ENCODE data around the gene AP2B1. TPM values are rescaled to one million over a fixed set of nuclear protein-coding genes. Genes with fewer than 3 reads are reported as not detected.
"Not testable (repeated sequence)": the region's sequence is repeated elsewhere in the genome, so short reads cannot be mapped to it uniquely, and the experiment has no call there.

The AP2B1 gene
- total RNA-seq, 1 donor from 2014 or later = 229 TPM

DNA sequence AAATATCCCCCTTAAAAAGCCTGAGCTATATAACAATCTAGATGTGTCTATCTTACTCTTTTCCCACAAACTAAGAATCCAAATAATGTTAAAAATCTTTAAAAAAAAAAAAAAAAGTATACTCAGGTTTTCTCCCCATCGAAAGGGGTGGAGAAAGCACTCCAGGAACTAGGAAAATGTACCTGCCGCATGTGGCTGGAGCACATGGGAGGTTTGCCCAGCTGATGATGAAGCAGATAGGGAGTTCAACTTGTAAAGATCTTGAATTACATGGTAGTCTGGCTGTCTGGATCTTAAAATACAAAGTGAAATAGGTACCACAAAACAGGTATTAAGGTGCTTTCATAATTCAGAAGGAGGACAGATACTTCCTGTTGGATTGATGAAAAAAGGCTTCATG lies 17.7 kb upstream of the AP2B1 start:
- intact Hi-C loops (cut with micrococcal nuclease) = loop anchor here (5.0 kb wide), 1 partner anchor 238 kb away; the partner anchor contains the start of gene TAF15

- intact Hi-C loops (cut with micrococcal nuclease) = loop anchor here (5.0 to 10.0 kb wide), 2 partner anchors 59 to 88 kb away; no protein-coding TSS in a partner anchor
Observed at GRCh38 chr17:35575759-35576158, 11.4 kb upstream of the AP2B1 start.

GRCh38 chr17:35577830-35578196 lies 9.3 kb upstream of the AP2B1 start:
- intact Hi-C loops (cut with micrococcal nuclease) = loop anchor here (1.0 to 10.0 kb wide), 11 partner anchors 9 to 597 kb away; partner anchors contain the start of genes AP2B1, LIG3, NLE1 and TAF15

DNA sequence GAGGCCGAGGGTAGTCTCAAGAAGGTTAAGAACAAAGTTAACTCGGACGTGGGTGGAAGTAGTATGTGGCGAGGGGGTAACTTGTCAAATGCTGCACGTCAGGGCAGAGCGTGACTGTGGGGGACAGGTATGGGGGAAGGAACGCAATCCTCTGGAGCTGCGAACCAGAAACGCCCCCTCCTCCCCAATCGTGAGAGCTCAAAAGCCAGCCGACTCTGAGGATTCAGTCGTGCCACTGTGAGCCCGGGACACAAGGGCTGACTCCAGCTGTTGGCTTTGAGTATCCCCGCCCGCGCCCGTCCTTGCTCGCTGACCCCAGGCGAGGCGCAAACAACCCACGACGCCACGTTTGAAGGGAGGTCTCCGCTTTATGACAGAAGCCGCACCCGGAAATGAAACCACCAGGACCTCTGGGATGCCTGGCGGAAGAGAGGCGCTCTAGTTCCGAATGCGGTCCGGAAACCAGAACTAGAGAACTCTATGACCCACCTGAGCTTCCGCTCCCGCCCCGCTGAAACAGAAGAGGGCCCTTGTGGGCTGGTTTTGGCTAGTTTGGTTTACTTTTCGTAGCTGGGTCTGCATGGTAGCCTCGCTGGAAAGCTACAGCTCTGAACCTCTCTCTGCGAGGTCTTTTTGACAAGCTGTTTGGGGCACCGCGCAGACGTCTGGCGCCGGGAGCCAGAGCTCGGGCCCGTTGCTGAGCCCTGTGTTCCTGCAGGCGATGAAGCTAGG lies 8.8 kb upstream of the AP2B1 start, which contains the start of gene PEX12:
Gene PEX12, minus strand, starts transcription at position 375 of the 732 bp plus-strand sequence. CDS start 550 bp downstream, outside the sequence.
- intact Hi-C loops (cut with micrococcal nuclease) = loop anchor here (1.0 to 10.0 kb wide), 11 partner anchors 9 to 598 kb away; partner anchors contain the start of genes AP2B1, LIG3, NLE1 and TAF15

- intact Hi-C loops (cut with micrococcal nuclease) = loop anchor here (1.0 to 10.0 kb wide), 11 partner anchors 8 to 598 kb away; partner anchors contain the start of genes AP2B1, LIG3, NLE1 and TAF15
Observed at GRCh38 chr17:35578929-35579432, 8.1 kb upstream of the AP2B1 start.

DNA sequence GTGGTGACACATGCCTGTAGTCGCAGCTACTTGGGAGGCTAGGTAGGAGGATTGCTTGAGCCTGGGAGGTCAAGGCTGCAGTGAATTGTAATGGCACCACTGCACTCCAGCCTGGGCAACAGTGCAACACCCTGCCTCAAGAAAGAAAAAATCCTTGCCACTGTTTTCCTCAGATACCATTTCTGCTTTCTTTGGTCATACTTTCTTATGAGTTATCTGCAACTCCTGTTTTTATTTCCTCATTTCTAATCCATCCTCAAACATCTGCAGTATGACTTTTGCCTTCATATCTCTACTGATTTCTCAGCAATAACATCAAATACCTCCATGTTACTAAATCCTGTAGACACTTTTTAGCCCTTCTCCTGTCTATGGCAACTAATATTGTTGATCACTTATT lies 3.1 kb upstream of the AP2B1 start:
- intact Hi-C loops (cut with micrococcal nuclease) = no loop called here

- intact Hi-C loops (cut with micrococcal nuclease) = loop anchor here (1.0 to 5.0 kb wide), 15 partner anchors 8 to 958 kb away; partner anchors contain the start of genes CCT6B, GGNBP2, PEX12 and RFFL
Observed at GRCh38 chr17:35586569-35587073, 501 bp upstream of the AP2B1 start.

DNA sequence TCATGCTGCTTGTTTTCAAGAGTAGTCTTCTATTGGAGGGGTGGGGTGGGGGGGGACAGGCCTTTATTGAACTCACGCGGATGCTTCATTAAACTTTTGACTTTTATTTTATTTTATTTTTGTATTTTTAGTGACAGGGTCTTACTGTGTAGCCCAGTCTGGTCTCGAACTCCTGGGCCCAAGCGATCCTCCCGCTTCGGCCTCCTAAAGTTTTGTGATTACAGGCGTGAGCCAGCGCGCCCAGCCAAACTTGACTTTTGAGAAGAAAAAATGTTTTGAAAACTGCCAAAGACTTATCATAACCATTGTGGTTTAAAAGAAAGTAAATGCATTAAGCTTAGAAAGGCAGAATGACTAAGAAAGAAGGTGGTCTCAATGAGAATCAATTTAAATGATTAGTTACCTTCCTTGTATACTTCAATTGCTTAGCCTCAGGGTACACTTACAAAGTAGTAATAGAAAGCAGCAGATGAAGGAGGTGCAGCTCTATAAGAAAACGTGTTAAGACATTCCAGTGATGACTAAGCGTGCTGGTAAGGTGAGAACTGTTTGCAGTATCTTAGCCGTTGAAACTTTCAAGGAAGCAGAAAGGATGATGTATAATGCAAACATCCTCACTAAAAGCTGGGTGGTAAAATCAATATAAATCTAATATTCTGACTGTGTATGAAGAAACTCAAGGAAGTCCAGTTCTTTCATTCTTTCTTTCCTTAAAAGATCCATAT lies 1.2 kb downstream of the AP2B1 start:
- intact Hi-C loops (cut with micrococcal nuclease) = loop anchor here (2.0 to 5.0 kb wide), 3 partner anchors 302 to 899 kb away; partner anchors contain the start of genes CCT6B, ZNF830 and ZNHIT3

DNA sequence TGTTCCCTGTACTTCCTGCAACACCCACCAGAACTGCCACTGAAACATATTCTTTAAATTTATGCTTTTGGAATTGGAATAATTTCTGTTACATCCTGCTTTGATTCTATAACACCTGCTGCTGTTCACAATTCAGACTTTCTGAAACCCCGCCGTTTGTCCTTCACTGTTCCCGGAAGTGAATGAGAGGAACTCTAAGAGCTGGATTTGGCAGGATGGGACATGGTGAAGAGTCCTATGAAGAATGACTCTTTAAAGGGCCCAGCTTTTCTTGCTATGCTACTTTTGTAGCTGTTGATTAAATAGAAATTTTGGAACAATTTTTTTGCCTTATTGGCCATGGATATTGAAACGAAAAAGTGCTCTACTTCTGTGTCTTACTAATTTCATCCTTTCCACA lies 8.9 kb downstream of the AP2B1 start:
- intact Hi-C loops (cut with micrococcal nuclease) = no loop called here

- intact Hi-C loops (cut with micrococcal nuclease) = no loop called here
Observed at GRCh38 chr17:35596530-35597233, 9.6 kb downstream of the AP2B1 start.

GRCh38 chr17:35597604-35598003 lies 10.5 kb downstream of the AP2B1 start:
- intact Hi-C loops (cut with micrococcal nuclease) = no loop called here

DNA sequence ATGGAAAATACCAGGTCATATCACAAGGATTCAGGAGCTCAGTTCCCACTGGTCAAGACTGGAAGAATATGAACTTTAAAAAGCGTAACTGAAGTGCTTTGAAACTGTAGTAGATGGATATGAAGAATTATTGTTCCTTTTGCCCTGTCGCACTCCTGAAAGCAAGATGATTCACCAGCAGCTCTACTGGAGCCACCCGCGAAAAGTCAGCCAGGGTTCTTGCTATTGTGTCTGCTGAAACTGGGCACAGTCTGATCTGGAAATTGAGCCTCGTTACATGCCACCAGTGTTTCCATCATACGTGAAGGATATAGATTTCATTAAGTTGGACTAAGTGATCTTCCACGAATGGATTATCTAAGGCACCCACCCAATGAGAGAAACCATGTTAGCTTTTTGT lies 16.6 kb downstream of the AP2B1 start:
- intact Hi-C loops (cut with micrococcal nuclease) = no loop called here

DNA sequence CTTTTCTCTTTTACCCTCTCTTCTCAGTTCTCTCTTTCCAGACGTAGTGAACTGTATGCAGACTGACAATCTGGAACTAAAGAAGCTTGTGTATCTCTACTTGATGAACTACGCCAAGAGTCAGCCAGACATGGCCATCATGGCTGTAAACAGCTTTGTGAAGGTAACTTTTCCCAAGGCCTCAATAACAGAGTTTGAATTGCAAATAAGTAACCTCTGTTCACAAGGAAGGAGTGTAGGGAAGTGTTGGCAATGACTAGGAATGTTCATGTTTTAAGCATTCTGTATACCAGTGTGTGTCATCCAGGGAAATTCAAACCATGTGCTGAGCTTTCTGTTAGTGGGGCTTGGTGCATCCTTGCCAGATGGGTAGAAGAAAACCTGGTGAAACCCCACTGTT lies 18.6 kb downstream of the AP2B1 start:
- intact Hi-C loops (cut with micrococcal nuclease) = no loop called here

GRCh38 chr17:35607239-35607847 lies 20.2 kb downstream of the AP2B1 start:
- intact Hi-C loops (cut with micrococcal nuclease) = no loop called here

DNA sequence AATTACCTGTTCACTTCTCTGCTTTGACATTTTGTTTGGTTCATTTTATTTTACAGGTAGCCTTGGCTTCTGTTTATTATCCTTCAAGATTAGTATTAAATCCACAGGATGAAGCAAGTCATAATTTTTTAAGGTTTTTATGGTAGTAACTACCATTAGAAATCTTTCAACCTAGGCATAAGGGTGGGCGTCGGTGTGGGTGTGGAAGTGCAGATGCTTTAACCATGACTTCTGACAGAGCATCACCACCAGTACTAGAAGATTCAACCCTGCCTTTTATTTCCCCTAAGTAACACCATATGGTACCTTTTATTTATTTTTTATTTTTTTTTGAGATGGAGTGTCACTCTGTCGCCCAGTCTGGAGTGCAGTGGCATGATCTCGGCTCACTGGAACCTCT lies 22.7 kb downstream of the AP2B1 start:
- intact Hi-C loops (cut with micrococcal nuclease) = no loop called here

GRCh38 chr17:35610746-35611145 lies 23.6 kb downstream of the AP2B1 start:
- intact Hi-C loops (cut with micrococcal nuclease) = not testable (repeated sequence)

GRCh38 chr17:35612924-35613521 lies 25.9 kb downstream of the AP2B1 start:
- intact Hi-C loops (cut with micrococcal nuclease) = loop anchor here (1.0 to 2.0 kb wide), 2 partner anchors 134 to 196 kb away; partner anchors contain the start of gene TAF15

DNA sequence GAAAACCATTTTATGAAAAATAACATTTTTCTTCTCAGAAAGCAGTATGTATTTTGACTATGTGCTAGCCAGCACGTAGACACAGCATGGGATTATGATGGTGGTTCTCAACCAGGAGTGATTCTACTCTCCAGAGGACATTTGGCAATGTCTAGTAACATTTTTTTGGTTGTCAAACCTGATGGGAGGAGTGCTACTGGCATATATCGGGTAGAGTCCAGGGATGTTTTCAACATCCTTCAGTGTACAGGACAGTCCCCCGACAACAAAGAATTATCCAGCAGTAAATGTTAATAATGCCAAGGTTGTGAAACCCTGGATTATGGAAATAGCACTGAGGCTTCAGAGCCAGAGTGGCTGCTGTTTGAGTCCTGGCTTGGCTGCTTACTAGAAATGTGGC lies 27.7 kb downstream of the AP2B1 start:
- intact Hi-C loops (cut with micrococcal nuclease) = no loop called here

GRCh38 chr17:35616536-35616935 lies 29.4 kb downstream of the AP2B1 start:
- intact Hi-C loops (cut with micrococcal nuclease) = no loop called here

DNA sequence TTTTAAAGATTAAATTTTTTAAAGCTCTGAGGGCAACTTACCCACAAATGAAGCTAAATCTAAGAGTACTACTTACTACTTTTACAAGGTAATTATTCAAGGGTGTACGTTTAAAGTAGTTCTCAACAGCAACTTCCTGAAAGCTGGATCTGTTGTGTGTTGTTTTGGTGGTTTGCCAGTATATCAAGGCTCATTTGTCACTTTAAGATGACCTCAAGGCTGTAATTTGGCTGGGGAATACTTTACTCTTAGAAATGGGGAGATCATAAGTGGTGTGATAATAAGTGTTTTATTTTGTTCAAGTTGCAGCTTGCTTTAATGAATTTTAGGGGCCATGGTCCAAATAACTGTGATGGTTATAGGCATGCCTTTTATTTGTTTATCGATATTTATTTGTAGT lies 30.4 kb downstream of the AP2B1 start:
- intact Hi-C loops (cut with micrococcal nuclease) = no loop called here

Measured in T-helper 1 cell treated with Interleukin-12 subunit alpha and Interleukin-12 subunit beta and Interleukin-4 antibody, amounts not matched to agents 30 ng/mL and 1 ng/mL, for 36 hours (primary cell).